K562 (cell line): ENCODE data around the gene GPR85. TPM values are rescaled to one million over a fixed set of nuclear protein-coding genes. Genes with fewer than 3 reads are reported as not detected.

Source experiments
- CBX2 ChIP-seq: fragments of 200-600 bp; sonication (generic); IDR thresholded peaks from one replicate; pipeline ENCODE4 v1.6.1; 2012; ENCODE audit warnings: mild to moderate bottlenecking, low read length, inconsistent platforms; ENCODE audit not compliant: insufficient read depth, poor library complexity, severe bottlenecking
- CC2D1A ChIP-seq: fragments of 450-650 bp; IDR thresholded peaks from 2 replicates; pipeline ENCODE4 v1.6.1; 2017; ENCODE audit warnings: mild to moderate bottlenecking
- GABPB2 ChIP-seq: fragments of 250-450 bp; sonication (Bioruptor Pico); conservative IDR thresholded peaks from 2 replicates; pipeline ENCODE4 v1.5.1; 2021; ENCODE audit warnings: mild to moderate bottlenecking
- HCFC1 ChIP-seq: IDR thresholded peaks from 2 replicates; pipeline ENCODE4 v1.6.1; 2012; ENCODE audit warnings: low read depth, low read length, improper control_type of control experiment
- HLTF ChIP-seq: fragments of 450-650 bp; IDR thresholded peaks from 2 replicates; pipeline ENCODE4 v1.6.1; 2016
- SRSF1 ChIP-seq: fragments of 200-400 bp; formaldehyde crosslinking; IDR thresholded peaks from 2 replicates; pipeline ENCODE4 v1.6.1; 2017; ENCODE audit warnings: mild to moderate bottlenecking, low read depth, low read length, moderate library complexity
- ZFP30 ChIP-seq: fragments of 250-450 bp; sonication (Bioruptor Pico); IDR thresholded peaks from 2 replicates; pipeline ENCODE4 v1.8.0; 2022; ENCODE audit warnings: moderate library complexity, mild to moderate bottlenecking, inconsistent platforms, borderline replicate concordance
- ZNF212 ChIP-seq: fragments of 450-650 bp; formaldehyde crosslinking; IDR thresholded peaks from 2 replicates; pipeline ENCODE4 v1.4.0; 2020; ENCODE audit warnings: mild to moderate bottlenecking
- ZNF436 ChIP-seq: fragments of 250-450, 450-650 bp; sonication (Bioruptor Pico); formaldehyde crosslinking; IDR thresholded peaks from 2 replicates; pipeline ENCODE4 v1.7.0; 2020; ENCODE audit warnings: mild to moderate bottlenecking
- polyA plus RNA-seq, 8 experiments: library from polyadenylated mRNA; depleted of rRNA in 4 of 8; stranded (reverse) in 5 of 8; unstranded in 3 of 8; fragments of >200 nt; fragmentation: Nextera tagmentation in 2 of 8; fragmentation: Illumina TruSeq in 1 of 8; extraction: Ambion mirVana in 2 of 8; extraction: Trizol in 1 of 8; gene quantifications; 2 replicates each; pipeline versions ENCODE4 v1.2.1 to v1.2.3, GENCODE V29; 2011 to 2014; ENCODE audit warnings: inconsistent platforms in 1 of 8, missing spikeins in 1 of 8
- total RNA-seq, 7 experiments: library from RNA; depleted of rRNA in 6 of 7; stranded (reverse); fragments of >200 nt in 6 of 7; fragmentation: Illumina TruSeq in 2 of 7; extraction: Trizol in 2 of 7; gene quantifications; 2 replicates each; pipeline versions ENCODE4 v1.2.1 to v1.2.3, GENCODE V29; 2011 to 2021; ENCODE audit warnings: low replicate concordance in 1 of 7
- TF ChIP-seq, protein P1 (sequence below): fragments of 250-450 bp; sonication (Bioruptor Pico); IDR thresholded peaks from 2 replicates; pipeline ENCODE4 v1.5.0; 2022; ENCODE audit warnings: mild to moderate bottlenecking
- TF ChIP-seq, protein P2 (sequence below): sonication (generic); formaldehyde crosslinking; IDR thresholded peaks from 2 replicates; pipeline ENCODE4 v1.8.0; 2023; ENCODE audit warnings: mild to moderate bottlenecking, missing genetic modification reagents
- TF ChIP-seq, protein P3 (sequence below): sonication (generic); formaldehyde crosslinking; IDR thresholded peaks from 2 replicates; pipeline ENCODE4 v1.9.0; 2022; ENCODE audit warnings: mild to moderate bottlenecking, missing genetic modification reagents
- TF ChIP-seq, protein P4 (sequence below): fragments of 250-450 bp; sonication (Bioruptor Pico); IDR thresholded peaks from 2 replicates; pipeline ENCODE4 v1.8.0; 2021; ENCODE audit warnings: moderate library complexity, mild to moderate bottlenecking, inconsistent platforms
- TF ChIP-seq, protein P5 (sequence below), 2 experiments: fragments of 450-650 bp; IDR thresholded peaks; 2 replicates each; pipeline ENCODE4 v1.6.1; 2016; ENCODE audit warnings: mild to moderate bottlenecking in 2 of 2, borderline replicate concordance in 1 of 2, low read depth in 1 of 2, moderate library complexity in 1 of 2

GPR85 gene
- total and polyA plus RNA-seq, 9 of the 15 experiments (the other 6 are each of a cell fraction or from before 2014, with no cell fraction given), result 2.9 to 18.2 (median 4.0) TPM

DNA sequence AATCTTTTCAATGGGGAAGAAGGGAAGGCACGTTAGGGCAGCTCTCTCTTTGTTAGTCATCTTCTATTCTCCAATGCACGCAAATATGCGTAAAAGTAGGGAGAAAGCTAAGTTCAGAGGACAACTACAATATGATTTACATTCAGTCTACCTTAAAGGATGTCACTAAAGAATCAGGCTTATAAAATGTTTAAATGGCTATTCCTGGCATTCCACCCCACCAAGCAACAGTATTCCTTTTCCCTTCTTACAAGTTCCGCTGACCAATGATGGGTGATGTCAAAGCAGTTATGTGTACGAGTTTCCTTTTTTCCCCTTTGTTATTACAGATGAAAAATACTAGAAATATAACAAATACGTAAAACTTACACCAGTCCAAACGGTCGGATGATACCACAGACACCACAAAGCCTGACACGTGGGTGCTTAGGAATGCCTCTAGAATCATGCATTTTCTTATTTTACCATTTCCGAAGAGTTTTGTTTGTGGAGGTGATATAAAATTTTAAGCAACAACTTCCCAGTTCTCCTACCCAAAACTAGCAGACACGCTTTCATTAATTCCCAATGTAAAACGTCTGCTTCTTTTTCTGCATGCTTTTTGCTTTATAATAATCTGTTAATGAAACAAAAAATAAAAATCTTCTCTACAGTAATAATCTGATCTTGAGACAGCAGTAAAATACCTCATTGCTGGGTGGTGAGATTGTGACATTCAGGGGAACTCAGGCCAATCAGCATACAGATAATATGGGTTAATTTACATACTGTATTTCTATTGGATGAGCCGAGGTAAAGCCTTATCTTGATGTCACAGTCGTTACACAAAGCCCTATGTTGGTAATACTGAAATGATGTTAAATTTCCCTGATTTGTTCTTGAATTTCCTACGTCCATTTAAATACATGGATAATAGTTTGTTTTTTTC is 708 bp upstream of the GPR85 start (continued):
- TF ChIP-seq, protein P1, sequence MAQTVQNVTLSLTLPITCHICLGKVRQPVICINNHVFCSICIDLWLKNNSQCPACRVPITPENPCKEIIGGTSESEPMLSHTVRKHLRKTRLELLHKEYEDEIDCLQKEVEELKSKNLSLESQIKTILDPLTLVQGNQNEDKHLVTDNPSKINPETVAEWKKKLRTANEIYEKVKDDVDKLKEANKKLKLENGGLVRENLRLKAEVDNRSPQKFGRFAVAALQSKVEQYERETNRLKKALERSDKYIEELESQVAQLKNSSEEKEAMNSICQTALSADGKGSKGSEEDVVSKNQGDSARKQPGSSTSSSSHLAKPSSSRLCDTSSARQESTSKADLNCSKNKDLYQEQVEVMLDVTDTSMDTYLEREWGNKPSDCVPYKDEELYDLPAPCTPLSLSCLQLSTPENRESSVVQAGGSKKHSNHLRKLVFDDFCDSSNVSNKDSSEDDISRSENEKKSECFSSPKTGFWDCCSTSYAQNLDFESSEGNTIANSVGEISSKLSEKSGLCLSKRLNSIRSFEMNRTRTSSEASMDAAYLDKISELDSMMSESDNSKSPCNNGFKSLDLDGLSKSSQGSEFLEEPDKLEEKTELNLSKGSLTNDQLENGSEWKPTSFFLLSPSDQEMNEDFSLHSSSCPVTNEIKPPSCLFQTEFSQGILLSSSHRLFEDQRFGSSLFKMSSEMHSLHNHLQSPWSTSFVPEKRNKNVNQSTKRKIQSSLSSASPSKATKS (CRISPR knock-in tag), result no peak
- TF ChIP-seq CBX2, result no peak
- TF ChIP-seq, protein P2, sequence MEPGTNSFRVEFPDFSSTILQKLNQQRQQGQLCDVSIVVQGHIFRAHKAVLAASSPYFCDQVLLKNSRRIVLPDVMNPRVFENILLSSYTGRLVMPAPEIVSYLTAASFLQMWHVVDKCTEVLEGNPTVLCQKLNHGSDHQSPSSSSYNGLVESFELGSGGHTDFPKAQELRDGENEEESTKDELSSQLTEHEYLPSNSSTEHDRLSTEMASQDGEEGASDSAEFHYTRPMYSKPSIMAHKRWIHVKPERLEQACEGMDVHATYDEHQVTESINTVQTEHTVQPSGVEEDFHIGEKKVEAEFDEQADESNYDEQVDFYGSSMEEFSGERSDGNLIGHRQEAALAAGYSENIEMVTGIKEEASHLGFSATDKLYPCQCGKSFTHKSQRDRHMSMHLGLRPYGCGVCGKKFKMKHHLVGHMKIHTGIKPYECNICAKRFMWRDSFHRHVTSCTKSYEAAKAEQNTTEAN (CRISPR knock-in tag), result no peak
- TF ChIP-seq GABPB2, result no peak
- TF ChIP-seq, protein P3, sequence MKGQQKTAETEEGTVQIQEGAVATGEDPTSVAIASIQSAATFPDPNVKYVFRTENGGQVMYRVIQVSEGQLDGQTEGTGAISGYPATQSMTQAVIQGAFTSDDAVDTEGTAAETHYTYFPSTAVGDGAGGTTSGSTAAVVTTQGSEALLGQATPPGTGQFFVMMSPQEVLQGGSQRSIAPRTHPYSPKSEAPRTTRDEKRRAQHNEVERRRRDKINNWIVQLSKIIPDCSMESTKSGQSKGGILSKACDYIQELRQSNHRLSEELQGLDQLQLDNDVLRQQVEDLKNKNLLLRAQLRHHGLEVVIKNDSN (CRISPR knock-in tag), result no peak
- TF ChIP-seq, protein P4, sequence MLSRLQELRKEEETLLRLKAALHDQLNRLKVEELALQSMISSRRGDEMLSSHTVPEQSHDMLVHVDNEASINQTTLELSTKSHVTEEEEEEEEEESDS (CRISPR knock-in tag), result no peak
- no peak for TF ChIP-seq HLTF
- peak; percentile 81; the same call in 1 of the 2 replicates for TF ChIP-seq ZNF212 (CRISPR knock-in tag)
- no peak for TF ChIP-seq ZNF436 (CRISPR knock-in tag)
- no peak for TF ChIP-seq HCFC1
- TF ChIP-seq, protein P5, sequence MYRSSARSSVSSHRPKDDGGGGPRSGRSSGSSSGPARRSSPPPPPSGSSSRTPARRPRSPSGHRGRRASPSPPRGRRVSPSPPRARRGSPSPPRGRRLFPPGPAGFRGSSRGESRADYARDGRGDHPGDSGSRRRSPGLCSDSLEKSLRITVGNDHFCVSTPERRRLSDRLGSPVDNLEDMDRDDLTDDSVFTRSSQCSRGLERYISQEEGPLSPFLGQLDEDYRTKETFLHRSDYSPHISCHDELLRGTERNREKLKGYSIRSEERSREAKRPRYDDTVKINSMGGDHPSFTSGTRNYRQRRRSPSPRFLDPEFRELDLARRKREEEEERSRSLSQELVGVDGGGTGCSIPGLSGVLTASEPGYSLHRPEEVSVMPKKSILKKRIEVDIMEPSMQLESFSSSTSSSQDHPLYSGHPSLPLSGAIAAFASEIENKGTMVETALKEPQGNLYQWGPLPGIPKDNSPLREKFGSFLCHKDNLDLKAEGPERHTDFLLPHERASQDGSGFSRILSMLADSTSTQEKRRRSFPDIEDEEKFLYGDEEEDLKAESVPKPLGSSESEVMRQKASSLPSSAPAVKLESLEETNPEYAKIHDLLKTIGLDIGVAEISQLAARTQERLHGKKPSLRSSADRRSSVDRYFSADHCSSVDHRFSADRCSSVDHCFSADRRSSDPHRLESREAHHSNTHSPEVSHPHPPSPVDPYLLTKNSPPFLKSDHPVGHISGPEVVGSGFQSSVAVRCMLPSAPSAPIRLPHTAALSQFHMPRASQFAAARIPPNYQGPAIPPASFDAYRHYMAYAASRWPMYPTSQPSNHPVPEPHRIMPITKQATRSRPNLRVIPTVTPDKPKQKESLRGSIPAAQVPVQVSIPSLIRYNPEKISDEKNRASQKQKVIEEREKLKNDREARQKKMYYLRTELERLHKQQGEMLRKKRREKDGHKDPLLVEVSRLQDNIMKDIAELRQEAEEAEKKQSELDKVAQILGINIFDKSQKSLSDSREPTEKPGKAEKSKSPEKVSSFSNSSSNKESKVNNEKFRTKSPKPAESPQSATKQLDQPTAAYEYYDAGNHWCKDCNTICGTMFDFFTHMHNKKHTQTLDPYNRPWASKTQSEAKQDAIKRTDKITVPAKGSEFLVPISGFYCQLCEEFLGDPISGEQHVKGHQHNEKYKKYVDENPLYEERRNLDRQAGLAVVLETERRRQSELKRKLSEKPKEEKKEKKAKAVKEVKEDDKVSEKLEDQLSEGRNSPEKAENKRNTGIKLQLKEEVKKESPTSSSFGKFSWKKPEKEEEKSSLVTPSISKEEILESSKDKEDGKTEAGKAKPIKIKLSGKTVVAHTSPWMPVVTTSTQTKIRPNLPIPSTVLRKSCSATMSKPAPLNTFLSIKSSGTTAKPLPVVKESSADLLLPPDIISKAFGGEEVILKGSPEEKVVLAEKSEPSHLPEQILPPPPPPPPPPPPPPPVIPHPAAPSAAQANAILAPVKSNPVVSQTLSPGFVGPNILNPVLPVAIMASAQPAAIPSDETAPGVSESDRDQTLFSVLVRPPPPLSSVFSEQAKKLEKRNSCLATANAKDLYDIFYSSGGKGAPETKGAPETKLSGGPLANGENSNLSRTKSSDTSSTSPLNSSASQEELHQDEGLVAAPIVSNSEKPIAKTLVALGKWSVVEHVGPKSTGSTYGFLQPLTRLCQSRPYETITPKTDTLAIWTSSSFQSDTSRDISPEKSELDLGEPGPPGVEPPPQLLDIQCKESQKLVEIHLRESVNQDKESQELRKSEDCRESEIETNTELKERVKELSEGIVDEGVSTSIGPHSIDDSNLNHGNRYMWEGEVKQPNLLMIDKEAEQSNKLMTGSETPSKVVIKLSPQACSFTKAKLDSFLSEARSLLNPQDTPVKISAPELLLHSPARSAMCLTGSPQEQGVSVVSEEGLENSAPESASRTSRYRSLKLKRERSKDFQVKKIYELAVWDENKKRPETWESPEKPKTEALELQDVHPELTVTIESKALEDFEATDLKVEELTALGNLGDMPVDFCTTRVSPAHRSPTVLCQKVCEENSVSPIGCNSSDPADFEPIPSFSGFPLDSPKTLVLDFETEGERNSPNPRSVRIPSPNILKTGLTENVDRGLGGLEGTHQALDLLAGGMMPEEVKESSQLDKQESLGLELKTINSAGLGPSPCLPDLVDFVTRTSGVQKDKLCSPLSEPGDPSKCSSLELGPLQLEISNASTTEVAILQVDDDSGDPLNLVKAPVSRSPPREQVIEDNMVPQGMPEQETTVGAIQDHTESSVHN (IDR thresholded peaks at IDR 0.05; ENCODE audit: borderline replicate concordance in 1 of 2, low read depth in 1 of 2), result no peak
- TF ChIP-seq SRSF1, result no peak
- TF ChIP-seq ZFP30, result no peak
- peak; percentile 74; the same call in 1 of the 2 replicates for TF ChIP-seq CC2D1A
